GM18508 (cell line): ENCODE results near the gene TM2D3.

ENCODE experiments used
- ATAC-seq: cut with Tn5 transposase; IDR thresholded peaks from one replicate; pipeline ENCODE4 v1.9.1; 2021; ENCODE audit warnings: moderate number of reproducible peaks; ENCODE audit not compliant: insufficient read depth, unreplicated experiment

TM2D3 gene

DNA sequence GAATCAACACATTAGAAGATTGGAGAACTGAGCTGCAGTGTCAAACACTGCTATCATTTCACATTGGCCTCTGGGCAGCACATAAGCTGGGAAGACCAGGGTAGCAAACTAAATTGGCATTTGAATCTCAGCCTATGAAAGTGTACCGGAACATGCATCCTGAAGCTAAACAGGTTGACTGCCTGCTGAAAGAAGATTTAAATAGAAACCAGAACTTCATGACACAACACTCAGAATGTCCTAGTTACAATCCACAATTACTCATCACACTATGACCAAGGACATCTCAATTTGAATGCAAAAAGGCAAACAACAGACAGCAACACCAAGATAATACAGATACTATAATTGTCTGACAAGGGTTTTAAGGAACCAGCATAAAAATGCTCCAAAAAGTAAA is 26.2 kb downstream of the TM2D3 start:
- no peak for ATAC-seq

DNA sequence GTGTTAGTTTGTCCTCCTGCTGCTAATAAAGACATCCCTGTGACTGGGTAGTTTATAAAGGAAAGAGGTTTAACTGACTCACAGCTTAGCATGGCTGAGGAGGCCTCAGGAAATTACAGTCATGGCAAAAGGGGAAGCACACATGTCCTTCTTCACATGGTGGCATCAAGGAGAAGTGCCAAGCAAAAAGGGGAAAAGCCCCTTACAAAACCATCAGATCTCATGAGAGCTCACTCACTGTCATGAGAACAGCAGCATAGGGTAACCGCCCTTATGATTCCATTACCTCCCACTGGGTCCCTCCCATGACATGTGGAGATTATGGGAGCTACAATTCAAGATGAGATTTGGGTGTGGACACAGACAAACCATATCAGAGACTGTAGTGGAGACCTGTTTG is 27.0 kb downstream of the TM2D3 start:
- ATAC-seq = no peak

DNA sequence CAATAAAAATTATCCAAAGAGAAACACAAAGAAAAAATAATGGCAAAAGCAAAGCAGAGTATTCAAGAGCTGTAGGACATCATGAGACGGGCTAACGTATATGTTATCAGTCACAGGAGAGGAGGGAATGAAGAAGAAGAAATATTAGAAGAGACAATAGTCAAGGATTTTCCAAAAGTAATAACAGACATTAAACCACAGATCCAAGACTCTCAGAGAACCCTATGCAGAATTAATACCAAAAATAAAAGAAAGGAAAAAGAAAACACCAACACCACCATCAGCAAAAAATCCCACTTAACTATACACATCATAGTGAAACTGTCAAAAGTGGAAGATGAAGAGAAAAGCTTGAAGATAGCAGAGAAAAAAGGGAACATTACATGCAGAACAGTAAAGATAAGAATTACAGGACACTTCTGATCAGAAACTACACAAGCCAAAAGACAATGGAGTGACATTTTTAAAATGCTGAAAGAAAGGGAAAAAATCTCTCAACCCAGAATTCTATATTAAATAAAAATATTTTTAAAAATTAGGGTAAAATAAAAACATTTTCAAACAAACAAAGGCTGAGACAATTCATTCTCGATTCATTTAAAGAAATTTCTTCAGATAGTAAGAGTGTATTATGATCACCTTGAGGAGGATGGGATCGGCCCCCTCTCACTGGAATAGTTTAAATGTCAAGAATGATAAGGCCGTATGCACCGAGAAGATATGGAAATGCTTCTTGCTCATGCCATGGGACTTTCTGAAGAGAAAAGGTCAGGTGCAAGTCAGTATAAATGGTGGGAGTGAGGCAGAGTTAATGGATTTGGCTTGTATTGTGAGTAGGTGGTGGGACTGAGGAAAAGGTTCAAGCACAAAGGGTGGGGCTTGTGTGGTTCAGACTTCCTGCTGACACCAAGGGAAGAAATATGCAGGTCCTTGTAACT is 28.5 kb downstream of the TM2D3 start:
- ATAC-seq = no peak

DNA sequence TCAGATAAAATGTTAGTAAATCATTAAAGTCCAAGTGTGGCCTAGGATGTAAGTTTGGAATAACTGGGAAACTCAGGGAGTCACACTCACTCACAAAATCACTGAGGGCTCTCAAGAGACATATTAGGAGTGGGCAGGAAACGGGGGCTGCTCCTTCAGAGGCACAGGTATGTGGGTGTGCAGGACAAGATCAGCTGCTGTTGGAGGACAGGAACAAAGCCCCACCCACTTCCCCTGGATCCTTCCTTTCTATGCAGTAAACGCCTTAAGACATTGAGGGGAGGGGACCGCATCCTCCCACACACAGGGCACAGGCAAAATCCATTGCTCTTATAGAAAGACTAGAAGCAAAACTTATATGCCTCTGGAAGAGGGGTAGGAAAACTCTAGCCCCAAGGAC is 30.2 kb downstream of the TM2D3 start:
- ATAC-seq = no peak

DNA sequence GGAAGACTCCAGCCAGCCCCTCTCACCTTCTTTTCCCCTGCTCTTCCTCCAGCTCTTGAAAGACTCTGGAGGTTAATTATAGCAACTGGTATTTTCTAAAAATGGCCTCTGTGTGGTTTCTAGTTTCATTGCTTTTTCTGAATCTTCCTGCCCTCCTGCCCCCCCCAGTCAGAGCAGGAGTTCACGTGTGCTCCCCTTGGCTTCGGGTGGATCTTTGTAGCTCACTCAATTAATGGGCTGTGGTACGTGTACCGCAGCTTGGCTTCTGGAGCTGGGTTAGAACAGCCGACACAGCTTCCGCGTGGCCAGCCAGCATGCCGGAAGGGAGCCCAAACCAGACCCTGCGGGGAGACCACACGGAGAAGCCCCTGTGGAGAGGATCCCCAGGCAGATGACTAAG is 31.5 kb downstream of the TM2D3 start:
- ATAC-seq = no peak

DNA sequence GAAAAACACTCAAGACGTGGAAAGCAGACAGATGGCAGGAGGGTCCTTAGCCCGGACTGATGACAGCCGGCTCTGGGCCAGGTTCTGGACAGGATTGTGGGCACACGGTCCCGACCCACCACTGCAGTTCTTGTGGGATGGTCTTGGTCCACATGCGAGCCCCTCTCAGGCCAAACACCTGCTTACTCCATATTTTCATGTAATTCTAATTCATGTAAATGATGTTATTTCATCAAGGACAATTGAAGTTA is 32.6 kb downstream of the TM2D3 start:
- ATAC-seq = no peak

DNA sequence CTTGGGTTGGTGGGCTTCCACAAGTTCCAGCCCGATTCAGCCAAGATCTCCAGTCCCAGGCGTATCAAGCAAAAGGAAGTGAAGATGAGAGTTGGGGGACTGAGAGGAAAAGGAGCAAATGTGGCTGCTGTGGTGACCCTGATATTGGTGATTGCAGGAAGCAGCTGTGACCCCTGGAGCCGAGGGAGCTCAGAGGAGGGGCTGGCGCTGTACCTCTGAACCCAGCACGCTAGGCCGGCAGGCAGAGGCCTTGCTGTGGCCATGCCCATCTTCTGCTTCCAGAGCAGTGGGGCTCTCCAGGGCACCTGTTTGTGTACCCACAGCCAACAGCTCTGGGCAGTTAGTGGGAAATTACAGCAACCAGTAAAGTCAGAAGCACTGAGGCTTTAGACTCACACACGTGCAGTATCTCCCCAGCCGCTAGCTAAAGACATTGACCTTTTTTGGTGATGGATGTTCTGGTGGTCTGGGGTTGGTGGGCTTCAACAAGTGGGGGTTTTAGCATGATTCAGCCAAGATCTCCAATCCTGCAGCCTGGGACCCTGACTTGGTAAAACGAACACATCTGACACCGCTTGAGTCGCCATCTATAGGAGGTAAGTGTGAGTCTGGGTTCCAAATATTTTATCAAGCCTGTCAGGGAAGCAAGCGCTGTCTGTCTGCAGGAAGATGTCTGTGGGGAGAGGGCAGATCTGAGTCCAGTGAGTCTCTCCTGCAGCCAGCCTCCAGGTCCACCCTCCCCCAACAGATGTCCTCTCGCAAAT is 33.1 kb downstream of the TM2D3 start:
- no peak for ATAC-seq

DNA sequence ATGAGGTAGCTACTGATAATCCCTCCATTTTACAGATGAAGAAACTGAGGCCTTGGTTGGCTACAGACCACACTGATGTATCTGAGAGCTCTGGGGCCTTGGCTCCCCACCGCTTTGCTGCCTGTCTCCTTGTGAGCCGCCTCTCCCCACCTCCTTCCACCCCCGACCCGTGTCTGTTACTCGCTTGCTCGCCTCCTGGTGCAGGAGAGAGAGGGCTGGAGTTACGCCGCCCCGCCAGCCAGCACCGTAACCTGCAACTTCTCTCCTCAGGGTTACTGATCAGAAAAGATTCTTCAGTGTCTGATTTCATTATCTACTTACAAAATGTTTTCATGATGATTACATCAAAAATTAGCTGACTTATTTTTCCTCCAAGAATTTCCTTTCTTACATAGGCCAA is 34.1 kb downstream of the TM2D3 start:
- no peak for ATAC-seq

DNA sequence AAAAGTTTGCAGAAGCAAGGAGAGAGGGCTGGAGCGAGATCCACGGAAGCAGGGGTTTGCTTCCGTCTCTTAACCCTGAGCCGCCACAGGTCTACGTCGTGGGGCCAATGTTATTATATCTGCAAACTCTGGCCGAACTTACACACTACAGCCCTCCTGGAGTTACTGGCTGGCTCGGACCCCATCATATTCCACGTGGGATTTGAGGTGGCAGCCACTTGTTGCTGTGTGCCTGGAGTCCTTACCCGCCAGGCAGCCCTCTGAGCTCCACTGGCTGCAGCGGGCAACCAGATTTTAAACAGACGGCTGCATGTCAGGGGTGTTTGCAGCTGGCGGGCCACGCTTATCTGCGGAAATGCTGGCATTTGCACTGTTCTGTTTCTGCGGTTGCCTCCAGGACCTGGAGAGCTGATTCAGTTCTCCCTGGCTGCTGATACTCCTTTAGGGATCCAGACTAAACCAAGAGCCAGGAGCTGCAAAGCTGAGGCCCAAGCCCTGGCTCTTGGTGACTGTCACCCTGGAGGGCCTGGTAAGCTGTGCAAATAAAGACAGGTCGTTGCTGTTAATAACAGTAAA is 34.7 kb downstream of the TM2D3 start:
- ATAC-seq = no peak

DNA sequence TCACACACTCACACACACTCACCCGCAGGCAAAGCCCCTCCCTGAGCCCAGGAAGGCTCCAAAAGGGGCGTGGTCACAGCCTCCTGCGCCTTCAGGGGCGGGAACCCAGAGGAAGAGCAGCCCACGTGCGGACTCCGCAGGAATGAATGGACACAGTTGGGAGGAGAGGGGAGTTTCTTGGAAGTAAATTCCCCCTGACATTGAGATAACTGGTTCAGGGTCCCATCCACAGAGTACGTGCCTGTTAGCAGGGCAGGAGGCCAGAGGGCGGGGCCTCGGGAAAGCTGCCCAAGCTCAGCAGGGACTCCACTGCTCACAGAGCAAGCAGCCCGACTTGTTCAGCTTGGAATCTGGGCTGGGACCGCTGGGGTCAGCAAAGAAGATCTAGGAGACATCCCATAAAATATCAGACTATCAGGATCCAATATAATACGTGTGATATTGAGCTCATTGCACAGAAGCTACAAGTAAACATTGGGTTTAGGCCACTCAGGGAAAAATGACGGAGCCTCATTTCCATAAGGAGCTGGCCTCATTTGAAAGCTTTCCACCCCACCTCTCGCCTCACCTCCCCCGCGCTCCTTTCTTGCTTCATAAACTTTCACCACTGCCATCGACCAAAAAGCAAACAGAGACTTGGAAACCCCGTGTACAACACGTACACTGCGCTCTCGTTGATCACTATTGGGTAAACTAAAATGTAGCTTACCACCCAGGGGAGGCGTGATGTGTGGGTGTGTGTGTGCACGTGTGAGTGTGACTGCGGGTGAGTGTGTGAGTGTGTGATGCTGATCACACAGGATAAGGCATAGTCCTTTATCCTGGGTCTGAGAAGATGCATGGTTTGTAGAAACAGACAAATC is 36.0 kb downstream of the TM2D3 start:
- no peak for ATAC-seq

DNA sequence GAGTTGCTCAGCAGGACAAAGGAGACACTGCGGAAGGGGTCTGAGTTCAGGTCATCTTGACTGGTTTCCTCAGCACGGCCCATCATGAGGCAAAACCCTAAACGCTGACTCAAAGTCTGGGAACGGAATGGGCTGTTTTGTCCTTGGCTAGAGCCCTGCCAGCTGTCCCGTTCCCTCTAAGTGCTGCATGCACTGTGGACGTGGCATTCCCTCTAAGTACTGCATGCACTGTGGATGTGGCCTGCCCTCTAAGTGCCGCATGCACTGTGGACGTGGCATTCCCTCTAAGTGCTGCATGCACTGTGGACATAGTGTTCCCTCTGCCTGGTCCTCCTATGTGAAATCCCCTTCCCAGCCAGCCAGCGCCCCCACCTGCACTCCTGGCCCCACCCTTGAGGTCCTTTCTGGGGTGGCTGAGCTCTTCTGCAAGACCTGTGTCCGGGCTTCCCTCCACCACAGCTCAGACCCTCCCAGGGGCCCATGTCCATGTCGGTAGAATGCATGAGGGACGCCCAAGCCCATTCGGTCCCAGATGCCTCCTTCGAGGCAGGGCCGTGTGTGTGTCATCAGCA is 36.7 kb downstream of the TM2D3 start:
- no peak for ATAC-seq

DNA sequence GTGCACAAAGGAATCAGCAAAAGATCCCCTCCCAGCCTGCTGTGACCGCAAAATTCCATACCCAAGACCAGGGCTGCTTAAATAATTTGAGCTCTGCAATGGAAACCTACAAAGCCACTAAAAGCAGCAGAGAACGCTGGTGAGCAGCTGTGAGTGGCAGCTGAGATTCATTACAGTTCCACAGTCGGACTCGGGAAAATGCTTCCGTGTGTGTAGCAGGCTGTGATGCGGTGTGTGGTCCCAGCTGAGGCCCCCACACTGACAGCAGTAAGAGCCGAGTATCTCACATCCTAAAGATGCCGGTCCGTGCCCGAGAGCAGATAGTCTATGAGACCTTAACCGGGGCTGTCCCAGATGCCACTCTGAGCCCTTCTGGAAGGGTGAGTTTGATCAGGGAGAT is 37.4 kb downstream of the TM2D3 start:
- no peak for ATAC-seq

DNA sequence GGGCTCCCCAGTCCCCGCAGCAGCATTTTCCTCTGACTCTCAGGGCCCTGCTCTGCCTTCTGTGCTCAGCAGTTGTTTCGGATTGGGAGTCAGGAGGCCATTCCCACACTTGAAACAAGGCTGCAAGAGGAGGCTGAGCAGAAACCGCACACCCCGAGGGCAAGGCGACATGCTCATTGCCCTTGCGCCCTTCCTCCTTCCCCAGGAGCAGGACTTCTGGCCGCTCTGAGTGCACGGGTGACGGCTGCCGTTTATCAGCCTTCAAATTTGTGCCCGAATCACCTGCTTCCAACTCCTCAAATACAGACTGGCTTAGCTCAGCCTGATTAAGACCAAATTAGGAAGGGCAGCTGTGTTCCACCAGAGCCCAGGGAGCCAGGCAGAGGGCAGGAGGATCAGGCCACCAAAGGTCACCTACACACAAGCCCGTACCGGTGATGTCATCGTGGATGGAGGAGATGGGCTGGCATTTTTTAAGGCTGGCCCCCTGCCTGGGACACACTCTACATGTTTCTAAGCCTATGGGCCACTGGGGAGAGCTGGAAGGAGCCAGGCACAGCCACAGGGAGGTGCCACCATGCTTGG is 38.1 kb downstream of the TM2D3 start:
- ATAC-seq = no peak

DNA sequence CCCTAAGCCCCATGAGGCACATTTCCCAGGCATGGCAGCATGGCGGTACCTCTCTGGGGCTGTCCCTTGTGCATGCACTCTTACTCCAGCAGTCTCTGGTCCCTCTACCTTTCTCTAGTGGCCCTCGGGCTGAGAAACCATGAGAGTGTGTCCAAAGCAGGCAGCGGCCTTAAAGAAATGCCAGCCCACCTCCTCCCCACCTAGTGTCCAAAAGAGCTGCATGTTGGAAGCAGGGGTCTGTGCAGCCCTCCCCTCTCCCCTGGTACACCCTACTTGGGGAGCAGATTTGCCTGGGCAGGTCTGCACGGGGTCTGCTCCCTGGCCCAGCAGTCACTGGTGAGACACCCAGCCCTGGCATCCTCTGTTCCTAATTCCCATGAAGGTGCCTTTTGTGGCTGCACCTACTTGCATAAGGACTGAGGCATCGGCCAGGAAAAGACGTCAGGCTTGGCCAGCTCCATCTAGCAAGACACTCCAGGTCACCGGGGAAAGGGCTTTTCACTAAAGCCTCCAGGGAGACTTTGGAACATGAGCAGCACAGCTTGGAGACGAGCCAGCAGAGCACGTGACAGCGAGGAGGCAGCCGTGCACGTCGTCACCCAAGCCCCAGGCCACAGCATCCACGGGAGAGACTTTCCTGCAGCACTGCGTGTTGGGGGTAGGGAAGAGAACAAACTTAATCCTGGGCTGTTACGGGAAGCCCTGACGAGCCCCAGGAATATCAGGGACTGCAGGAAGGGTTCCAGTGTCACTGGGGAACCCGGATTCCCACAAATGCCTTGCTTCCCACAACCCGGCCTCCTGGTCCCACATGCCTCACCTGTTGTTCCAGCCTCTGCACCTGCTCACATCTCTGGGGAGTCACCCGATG is 38.8 kb downstream of the TM2D3 start:
- ATAC-seq = no peak

DNA sequence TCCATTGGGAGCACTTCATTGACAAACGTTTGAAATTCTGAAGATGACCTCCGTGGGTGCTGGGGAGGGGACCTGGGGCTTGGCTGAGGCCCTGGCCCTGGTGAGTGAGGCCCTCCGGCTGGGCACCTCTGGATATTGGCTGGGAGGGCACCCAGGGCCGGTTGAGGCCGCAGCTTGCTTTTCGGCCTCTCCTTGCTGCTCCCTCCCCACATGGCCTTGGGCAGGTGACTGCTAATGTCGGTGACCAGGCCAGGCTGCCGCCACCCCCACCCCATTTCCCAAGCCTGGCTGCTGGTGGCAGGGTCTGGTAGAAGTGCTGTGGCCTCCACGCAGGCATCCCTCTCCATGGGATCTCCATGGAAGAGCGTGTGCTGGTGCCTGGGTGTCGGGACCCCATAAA is 39.5 kb downstream of the TM2D3 start:
- no peak for ATAC-seq

DNA sequence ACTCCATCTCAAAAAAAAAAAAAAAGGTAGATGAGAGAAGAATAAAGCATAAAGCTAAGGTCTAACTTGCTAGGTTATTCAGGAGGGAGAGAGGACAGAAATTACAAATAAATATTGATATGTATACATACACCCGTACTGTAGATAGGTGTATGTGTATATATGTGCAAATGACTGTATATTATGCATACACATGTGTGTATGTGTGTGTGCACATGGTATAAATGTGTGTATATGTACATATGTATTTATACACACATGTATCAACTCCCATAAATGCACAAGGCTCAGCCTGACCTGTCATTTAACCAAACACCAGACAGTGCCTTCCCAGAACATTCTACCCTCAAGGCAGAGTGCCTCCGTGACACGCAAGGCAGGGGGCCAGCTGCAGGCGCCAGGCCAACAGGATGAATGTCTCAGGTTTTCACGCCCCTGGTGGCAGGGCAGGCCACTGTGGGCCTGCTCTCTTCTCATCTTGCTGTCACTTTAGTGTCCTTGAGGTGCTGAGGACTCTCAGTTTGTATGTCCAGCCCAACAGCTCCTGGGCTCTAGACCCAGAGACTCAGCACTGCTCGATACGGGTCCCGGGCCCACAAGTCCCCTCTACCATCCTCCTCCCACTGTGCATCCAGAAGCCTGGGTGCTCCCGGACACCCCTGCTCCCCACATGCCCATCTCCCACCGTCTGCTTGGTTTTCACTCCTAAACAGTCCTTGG is 40.4 kb downstream of the TM2D3 start:
- ATAC-seq = no peak

DNA sequence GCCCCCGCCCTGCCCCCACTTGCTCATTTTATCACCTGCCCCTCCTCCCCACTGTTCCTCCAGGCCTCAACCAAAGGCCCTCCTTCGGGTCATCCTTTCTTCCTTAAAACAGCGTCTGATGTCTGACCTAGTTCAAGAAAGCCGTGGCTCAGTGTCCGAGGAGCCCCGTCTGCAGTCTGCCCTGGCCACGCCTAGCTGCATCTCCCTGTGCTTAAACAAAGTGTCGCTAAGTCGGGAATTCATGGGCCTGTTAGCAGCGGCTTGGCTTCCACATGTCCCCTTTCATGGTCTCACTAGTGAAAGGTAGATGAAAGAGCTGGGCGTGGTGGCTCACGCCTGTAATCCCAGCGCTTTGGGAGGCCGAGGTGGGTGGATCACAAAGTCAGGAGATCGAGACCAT is 41.2 kb downstream of the TM2D3 start:
- ATAC-seq = no peak

DNA sequence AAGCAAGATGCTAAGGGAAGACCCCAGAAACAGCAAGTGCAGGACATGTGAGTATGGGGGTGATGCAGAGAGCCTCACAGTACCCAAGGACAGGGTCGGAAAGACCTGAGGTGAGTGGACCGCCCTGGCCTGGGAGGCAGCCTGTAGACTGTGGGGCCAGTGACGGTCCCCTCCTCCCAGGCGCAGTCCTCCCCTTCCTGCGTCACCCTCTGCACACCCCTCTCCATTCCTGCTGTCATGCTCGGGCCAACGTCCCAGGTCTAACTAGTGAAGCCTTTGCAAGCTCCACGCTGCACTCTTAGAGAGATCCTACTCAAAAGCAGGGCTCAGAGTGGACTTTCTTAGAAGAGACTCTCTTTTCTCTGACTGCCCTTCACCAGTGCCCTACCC is 41.6 kb downstream of the TM2D3 start:
- no peak for ATAC-seq
